Lung microvascular endothelial cell (primary cell): ENCODE data around the gene POC1A. TPM values are rescaled to one million over a fixed set of nuclear protein-coding genes. Genes with fewer than 3 reads are reported as not detected.
"Not testable (repeated sequence)": the region's sequence is repeated elsewhere in the genome, so short reads cannot be mapped to it uniquely, and the experiment has no call there.

ENCODE experiments used
- DNase-seq, 2 donors: peaks; one replicate each; pipeline versions ENCODE4 v3.0.0 to v3.0.0-alpha.2; 2010; ENCODE audit warnings: low read depth in 2 of 2
- total RNA-seq: library from RNA; depleted of rRNA; stranded (reverse); fragments of >200 nt; gene quantifications from 2 replicates; pipeline ENCODE4 v1.2.1, GENCODE V29; 2014

POC1A gene
- total RNA-seq, 1 donor from 2014 or later: 4.0 TPM

DNA sequence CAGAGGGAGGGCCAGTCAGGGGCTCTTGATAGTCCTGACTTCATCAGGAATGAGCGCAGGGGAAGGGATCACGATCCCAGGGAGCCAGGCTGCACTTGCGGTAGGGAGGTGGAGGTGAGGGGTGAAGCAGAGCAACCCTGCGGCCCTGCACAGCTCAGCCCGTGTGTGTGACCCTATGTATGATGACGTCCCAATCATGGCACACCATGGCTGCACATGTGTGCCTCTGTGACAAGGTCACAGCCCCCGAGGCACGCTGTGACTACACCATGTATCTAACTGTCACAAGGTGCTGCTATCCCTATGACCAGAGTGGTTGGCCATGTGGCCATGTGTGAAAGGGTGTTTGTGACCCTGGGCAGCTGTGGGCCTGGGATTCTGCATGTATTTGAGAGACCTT lies 30.5 kb upstream of the POC1A start:
- DNase-seq: no peak

DNA sequence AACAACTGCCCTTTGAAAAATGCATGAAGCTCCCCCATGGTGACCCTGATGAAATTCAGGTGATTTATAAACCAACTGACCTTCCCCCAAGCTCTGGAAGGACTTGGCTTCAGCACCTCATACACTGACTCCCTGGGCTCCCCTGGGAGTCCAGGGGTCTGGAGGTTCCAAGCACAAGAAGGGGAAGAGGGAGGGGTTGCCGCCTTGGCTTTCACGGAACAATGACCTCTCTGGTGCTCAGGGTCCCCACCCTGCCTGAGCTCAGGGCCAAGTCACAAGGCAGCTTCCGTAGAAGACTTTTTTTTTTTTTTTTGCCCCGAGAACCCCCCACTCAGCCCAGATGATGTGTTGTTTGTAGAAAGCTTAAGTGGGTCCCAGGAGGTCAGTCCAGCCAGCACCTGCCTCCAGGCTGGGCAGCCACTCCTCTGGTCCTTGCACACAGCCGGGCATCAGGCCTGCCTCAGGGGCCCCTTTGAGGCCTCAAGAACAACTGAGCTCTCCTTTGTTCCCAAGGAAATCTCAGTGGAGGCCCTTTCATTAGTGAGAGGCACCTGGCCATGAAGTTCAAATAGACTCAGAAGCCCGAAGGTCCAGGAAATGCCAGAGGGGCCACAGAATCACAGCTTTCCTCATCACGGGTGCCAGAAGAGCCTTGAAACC lies 29.7 kb upstream of the POC1A start:
- DNase-seq: no peak

DNA sequence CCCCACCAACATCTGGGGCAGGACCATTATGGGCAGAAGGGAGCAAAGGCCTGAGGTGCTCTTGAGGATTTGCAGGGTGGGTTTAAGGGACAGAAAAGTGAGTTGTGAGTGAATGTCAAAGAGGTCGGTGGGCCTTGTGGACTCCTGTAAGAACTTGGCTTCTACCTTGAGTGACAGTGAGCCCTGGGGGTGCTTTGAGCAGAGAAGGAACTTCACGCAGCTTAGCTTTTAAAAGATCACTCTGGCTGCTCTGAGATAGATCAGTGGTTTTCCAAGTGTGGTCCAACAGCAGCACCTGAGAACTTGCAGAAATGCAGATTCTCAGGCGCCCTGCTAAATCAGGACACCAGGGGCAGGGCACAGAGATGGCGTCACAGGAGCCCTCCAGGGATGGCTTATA lies 28.5 kb upstream of the POC1A start:
- no peak for DNase-seq

DNA sequence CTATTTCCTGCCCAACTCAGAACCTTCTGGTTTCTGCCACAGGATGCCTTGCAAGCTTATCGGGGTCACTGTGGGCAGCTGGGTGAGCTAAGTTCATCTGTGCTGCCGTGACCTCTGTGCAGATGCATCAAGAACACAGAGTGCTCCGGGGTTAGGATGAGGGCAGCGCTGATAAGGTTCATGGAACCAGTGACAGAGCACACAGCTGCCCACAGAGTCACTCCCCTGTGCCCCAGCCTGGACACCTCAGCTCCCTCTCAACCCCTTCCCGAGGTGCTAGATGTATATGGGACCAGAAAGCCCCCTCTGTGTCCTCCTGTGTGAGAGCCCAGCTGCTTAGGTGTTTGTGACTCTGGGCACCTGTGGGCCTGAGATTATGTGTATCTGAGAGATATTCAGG lies 28.0 kb upstream of the POC1A start:
- no peak for DNase-seq

DNA sequence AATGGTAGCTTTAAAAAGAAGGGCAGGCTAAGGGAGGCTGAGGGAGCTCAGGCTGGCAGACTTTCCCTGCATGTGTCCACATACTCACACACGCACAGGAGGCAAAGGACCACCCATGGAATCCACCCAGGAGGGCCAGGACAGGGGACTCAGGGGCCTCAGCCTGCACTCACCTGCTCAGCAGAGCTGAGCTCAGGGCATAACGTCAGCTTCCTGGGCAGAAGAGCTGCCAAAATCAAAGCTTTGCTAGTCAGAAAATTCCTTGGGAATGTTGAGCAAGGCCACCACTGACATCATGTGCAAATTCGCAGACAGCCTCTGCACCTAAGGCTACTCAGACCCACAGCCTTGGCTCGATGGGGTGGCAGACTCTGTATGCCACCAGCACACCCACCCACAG lies 27.3 kb upstream of the POC1A start:
- no peak for DNase-seq

DNA sequence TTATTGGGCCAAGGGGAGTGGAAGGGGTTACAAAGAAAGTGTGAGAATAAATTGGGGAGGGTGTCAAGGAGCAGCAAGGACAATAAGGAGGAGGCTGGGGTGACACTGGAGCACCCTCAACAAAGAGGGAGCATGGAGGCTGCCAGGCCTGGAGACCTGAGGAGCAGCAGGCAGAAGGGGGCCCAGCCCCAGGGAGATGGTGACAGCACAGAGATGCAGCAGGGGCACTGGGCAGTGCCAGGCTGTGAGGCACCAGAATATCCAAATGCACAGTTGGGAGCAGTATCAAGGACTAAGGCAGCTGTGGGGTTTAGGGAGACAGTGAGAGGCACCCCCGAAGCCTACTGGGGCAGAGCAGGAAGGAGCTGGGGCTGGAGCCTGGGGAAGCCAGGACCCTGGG lies 24.3 kb upstream of the POC1A start:
- DNase-seq: no peak

DNA sequence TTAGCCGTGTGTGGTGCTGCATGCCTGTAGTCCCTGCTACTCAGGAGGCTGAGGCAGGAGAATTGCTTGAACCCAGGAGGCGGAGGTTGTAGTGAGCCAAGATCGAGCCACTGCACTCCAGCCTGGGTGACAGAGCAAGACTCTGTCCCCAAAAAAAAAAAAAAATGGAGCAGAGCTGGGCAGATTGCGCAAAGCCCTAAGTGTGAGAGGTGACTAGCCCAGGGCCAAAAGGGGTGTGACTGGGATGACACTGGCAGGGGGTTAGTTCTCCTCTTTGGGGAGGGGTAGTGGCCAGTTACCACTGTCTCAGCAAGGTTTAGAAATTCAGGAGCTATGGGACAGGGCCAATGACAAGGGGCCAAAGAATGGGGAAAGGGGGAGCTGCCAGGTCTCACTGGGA lies 23.9 kb upstream of the POC1A start:
- not testable (repeated sequence) for DNase-seq

DNA sequence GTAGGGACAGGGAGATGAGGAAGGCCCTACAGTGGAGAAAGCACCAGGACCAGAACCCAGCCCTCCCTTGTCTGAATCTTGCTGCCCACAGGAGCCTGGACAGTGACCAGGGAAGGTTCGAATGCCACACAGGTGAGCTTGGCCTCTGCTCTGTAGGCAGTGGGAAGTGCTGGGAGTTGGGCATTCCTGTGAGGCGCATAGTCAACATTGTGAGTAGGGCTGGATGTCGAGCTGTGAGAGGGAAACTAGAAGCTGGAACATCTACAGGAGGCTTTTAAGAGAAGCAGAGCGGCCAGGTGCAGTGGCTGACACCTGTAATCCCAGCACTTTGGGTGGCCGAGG lies 23.4 kb upstream of the POC1A start:
- no peak for DNase-seq

DNA sequence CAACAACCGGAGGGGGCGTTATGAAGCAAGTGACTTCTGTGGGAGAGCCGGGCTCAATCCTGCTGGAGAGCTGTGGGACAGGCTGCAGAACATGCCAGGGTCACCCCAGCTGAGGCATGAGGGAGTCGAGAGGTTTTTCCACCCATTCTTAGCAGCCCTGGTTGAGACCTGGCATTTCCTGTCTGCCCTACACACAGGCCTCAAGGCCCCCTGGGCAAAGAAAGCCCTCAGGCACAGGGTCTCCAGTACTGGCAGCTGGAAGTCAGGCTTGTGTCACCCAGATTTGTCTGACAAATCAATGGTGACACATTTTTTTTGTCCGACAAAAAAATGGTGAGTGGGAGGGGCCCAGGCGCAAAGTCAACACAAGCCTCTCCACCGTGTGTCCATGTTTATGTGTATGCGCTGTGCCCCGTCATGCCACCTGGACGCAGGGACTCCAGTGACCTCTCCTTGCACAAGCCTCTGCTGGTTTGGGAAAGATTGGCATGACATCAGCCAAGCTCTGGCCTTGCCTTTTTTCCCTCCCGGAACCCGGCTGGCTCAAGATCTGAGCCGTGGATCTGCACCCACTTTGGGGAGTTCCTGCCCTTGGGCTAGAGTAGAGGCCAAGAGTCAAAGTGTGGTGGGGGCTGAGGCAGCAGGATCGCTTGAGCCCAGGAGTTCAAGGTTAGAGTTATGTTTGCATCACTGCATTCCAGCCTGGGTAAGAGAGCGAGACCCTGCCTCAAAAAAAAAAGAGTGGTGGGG lies 22.9 kb upstream of the POC1A start:
- no peak for DNase-seq

DNA sequence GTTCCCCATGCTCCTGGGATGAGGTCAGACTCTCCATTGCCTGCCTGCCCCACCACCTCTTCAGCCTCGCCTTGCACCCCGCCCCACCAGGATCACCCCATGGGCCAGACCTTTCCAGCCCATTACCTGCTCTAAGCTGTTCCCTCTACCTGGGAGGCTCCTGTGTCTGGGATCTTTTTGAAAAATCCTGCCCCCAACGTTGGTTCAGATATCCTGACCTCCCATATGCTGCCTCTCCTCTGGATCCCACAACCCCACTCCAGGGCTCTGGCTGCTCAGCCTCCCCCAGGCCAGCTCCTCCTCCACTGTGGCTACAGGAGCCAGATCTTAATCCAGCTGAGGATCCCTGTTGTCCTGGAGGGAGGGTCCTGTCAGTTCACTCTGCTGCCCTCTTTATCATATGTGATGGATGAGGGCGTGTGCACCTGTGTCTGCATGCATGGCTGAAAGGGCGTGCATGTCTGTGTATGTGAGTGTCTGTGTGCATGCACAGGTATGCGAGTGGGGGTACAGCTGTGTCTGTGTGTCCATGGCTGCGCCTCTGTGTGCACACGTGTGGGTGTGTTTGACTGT lies 22.0 kb upstream of the POC1A start:
- DNase-seq: no peak

DNA sequence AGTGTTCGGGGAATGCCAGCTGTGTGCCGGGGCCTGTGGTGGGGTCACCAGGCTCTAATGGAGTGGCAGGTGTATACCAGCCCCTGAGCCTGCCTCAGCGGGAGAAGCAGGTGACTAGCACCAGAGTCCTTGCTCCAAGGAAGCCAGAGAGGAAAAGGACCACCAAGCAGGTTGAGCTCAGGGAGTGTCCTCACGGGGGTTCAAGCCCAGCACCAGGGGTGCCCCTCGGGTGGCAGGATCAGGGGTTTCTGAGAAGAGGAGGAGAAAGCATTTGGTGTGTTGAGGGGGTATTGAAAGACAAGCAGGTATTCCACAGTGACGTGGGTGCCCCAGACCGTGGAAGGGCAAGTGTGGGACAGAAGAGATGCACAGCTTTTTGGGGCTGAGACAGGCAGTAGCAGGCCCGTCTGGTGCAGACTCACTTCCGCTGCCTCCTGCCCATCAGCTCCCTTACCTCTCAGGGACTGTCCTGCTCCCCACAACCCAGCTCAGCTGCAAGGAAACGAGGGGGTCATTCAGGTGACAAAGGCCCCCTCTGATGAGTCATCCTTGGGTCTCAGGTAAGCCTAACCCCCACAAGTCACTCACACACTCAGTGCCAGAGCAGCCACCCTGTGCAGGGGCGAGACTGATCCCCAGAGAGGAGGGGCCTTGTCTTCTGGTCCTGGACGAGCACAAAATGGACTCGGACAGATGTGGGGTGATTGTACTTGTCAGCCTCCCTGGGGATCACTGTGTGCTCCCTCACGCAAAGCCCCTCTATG lies 21.4 kb upstream of the POC1A start:
- DNase-seq: no peak

DNA sequence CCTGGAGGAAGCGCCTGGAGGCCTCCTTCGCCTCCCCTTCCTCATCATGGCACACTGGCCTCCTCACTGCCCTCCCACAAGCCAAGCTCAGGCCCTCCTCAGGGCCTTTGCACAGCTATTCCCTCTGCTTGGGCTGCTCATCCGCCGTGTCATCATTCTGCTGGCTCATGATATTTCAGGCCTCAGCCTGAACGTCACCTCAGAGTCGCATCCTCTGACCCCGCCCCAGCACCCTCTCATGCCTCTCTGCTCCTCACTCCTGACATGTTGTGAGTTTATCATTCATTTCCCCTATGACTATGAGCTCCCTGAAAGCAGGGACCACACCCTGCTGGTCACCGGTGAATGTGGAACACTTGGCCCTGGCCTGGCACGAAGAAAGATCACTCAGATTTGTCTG lies 20.7 kb upstream of the POC1A start:
- DNase-seq: no peak

DNA sequence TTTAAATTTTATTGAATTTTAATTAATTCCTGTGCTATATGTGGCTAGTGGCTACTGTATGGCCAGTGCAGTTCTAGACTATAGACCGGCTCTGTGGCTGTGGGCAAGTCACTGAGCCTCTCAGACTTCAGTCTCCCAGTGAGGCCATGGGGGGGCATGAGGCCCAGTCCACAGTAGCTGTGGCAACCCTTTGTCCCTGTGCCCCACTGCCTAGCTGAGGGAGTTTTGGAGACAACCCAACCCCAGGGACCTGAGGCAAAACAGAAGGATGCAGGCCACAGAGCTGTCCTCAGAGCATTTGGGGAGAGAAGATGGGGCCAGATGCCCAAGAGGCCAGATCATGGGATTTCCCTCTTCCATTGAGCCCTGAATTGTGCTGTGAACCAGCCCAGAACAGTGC lies 18.9 kb upstream of the POC1A start:
- no peak for DNase-seq

DNA sequence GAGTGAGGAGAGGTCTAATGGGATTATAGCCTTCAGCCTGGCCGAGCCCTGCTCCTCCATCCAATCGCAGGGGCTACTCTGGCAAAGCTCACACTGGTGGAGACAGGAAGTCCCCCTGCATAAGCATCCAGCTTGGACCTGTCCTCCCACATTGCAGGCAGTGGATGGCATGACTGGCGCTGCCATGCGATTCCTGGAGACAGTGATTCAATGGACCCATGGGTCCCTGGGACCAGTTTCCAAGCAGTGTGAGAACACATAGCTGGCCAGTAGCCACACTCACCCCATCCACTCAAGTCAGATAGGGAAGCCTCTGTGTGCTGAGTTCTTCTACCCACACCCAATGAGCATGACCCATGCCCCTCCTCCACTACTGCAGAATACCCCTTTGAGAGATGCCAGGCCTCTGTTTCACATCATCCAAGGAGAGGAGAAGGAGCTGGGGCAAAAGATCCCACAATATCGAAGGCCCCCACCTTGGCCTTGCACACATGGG lies 18.1 kb upstream of the POC1A start:
- no peak for DNase-seq

DNA sequence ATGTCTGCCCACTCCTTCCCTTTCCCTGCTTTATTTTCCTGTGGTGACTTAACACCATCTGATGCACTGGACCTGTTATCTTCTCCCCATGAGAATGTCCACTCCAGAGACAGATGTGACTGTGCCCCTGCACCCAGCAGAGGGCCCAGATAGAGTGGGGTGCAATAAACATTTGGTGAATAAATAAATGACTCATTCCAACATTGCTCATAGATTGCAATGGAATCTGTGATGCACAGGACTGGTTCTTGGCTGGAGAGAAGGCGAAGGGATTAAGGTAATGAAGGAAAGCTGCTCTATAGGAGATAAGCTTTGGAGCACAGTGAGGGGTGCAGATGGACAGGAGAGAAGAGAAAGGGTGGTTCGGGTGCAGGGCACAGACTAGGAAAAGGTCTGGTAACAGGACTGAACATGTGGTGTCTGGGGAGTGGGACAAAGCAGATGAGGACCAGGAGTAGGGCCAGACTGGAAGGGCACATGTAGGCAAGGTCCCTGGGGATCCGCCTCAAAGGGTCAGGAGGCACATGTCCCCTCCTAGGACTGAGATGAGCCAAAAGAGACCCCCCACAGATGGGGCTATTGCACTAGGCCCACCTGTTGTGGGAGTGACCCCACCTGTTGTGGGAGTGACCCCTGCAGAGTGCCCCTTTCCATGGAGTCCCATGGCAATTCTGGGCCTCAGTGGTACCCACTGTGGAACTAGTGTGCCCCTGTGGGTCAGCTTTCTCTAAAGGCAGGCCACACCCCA lies 17.5 kb upstream of the POC1A start:
- peak in 1 of 2 donors; percentile 32 for DNase-seq

DNA sequence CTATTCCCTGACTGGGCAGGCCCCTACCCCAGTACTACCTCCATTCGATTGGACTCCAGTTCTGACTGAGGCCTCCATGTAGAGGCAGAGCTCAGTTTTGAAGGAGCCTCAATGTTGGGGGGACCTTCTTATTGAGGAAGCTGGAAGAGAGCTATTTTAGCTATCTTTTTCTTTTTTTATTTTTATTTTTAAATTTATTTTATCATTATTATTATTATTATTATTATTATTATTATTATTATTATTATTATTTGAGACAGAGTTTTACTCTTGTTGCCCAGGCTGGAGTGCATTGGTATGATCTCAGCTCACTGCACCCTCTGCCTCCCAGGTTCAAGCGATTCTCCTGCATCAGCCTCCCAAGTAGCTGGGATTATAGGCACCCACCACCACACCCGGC lies 16.0 kb upstream of the POC1A start:
- DNase-seq: not testable (repeated sequence)

DNA sequence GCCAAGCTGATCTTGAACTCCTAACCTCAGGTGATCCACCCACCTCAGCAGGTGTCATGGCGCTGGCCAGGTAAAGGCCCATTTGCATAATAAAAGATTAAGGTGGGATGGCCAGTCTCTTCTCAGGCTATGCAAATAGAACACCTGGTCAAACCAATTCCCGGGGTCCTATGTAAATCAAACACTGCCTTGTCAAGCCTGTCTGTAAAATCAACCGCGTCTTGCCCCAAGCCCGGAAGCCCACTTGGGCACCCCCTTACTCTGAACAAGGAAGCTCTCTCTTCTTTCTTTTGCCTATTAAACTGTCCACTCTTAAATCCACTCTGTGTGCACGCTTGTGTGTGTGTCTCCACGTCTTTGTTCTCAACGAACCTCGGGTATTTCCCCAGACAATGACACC lies 13.0 kb upstream of the POC1A start:
- no peak for DNase-seq

DNA sequence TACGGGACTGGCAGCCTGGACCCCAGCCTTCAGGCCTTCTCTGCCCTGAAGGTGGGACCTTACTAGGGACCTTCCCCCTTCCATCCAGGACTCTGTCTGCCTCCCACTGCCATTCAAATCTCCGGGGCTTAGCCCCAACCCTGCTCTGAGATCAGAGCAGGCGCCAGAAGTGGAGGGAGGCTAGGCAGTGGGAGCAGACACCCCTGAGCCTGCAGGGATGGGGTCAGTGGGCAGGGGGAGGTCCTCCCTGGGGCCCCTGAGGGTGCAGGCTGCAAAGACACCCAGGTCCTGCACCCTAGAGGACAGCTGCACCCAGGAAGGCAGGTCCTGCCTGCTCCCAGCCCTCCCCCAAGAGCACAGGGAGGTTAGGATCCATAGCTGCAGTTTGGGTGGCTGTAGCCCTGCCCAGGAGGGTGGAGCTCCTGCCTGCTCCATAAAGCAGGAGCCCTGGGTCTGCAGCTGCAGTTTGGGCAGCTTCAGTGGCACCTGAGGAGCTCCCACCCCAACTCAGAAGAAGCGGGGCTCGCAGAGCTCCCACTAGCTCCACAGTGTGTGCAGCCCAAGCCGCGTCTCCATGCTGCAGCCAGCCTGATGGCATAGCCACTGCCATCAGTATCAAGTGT lies 8.1 kb upstream of the POC1A start:
- DNase-seq: no peak

DNA sequence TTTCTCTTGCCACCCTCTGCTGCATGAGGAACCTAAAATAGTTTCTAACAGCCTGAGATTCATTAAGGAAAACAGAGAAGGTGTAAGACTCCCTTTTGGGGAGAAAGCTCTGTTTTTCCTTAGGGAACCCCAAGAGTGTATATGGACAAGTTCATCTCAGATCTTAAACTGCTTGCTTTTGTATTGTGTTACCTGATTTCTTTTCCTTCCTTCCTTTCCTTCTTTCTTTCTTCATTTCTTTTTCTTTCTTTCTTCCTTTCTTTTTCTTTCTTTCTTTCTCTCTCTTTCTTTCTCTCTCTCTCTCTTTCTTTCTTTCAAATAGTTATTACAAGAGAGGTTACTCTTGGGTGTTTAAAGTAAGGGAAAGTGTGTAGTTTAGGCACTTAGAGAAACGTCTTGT lies 5.3 kb upstream of the POC1A start:
- no peak for DNase-seq

DNA sequence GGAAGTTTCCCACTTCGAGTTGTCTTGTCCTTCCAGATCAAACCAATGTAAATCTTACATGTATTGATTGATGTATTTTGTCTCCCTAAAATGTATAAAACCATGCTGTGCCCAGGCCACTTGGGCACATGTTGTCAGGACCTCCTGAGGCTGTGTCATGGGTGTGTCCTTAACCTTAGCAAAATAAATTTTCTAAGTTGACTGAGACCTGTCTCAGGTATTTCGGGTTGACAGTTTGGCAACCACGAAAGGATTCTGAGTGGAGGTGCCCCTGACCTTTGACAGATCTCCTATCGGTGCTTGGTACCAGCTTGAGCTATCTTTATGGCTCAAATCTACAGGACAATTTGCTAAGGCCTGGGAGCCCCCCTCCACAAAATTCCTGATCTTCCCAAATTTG lies 1.7 kb upstream of the POC1A start:
- DNase-seq: no peak
